ENCODE results near the gene GRIK4.

- TF ChIP-seq POLR2A (IDR thresholded peaks at IDR 0.05) (no peak), CTCF (IDR thresholded peaks at IDR 0.05) (no peak)
These were observed 348.2 kb downstream of the GRIK4 start for GRCh38 chr11:120859552-120860295.
